HUES6 (cell line): Measurements from ENCODE around the gene MED12L.

Experiments
- H3K27ac ChIP-seq: 2 replicates; pipeline ENCODE4 v1.7.0; 2013; ENCODE audit warnings: low read depth, mild to moderate bottlenecking, low read length, inconsistent platforms
- H3K27me3 ChIP-seq: 2 replicates; pipeline ENCODE4 v1.6.1; 2013; ENCODE audit warnings: low read length; ENCODE audit not compliant: control insufficient read depth, insufficient read depth
- H3K36me3 ChIP-seq: 2 replicates; pipeline ENCODE4 v1.6.1; 2013; ENCODE audit warnings: low read length; ENCODE audit not compliant: control insufficient read depth, insufficient read depth
- H3K4me1 ChIP-seq: 2 replicates; pipeline ENCODE4 v1.6.1; 2013; ENCODE audit warnings: low read length; ENCODE audit not compliant: control insufficient read depth, insufficient read depth
- H3K4me3 ChIP-seq: 2 replicates; pipeline ENCODE4 v1.5.1; 2013; ENCODE audit warnings: low read depth, low read length
- H3K9ac ChIP-seq: one replicate; pipeline ENCODE4 v1.6.1; 2013; ENCODE audit warnings: mild to moderate bottlenecking, low read length
- H3K9me3 ChIP-seq: 2 replicates; pipeline ENCODE4 v1.6.1; 2013; ENCODE audit warnings: low read depth, low read length; ENCODE audit not compliant: control insufficient read depth, insufficient read depth

MED12L gene

GRCh38 chr3:151314593-151314992, 229.1 kb downstream of the MED12L start:
- Histone ChIP-seq H3K4me1 (peaks cover 38% of the 10 kb centered on the region), H3K27me3 (no peaks in the 10 kb centered on the region), H3K4me3 (no peak overlapping the region), H3K9me3 (no peaks in the 10 kb centered on the region), H3K36me3 (no peaks in the 10 kb centered on the region), H3K27ac (no peak overlapping the region), H3K9ac (no peak overlapping the region)

DNA sequence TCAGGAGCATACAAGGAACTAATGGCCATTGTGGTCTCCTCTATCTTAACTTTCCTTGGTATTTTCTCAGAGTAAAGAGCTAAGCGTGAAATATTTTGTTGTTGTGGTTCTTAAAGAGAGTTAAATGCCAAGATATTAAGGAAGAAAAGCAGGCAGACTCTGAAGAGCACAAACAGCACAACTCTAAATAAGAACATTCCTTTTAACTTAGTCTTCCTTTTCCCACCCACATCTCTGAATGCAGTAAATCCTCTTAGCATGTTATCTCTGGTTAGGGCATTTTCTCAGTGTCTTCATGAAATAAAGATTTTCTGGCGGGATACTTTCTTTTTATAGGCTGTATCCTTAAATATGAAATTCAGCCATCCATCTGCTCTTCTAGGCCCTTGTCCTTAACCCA, 229.7 kb downstream of the MED12L start:
- no peaks in the 10 kb centered on the region for H3K9me3 ChIP-seq
- no peak overlapping the region for H3K27ac ChIP-seq
- H3K9ac ChIP-seq: no peak overlapping the region
- H3K4me1 ChIP-seq: peaks cover 38% of the 10 kb centered on the region
- no peaks in the 10 kb centered on the region for H3K36me3 ChIP-seq
- no peak overlapping the region for H3K4me3 ChIP-seq
- H3K27me3 ChIP-seq: no peaks in the 10 kb centered on the region

GRCh38 chr3:151315846-151316245, 230.4 kb downstream of the MED12L start:
- H3K36me3 ChIP-seq: no peaks in the 10 kb centered on the region
- peaks cover 38% of the 10 kb centered on the region for H3K4me1 ChIP-seq
- H3K9ac ChIP-seq: no peak overlapping the region
- H3K9me3 ChIP-seq: no peaks in the 10 kb centered on the region
- H3K27me3 ChIP-seq: no peaks in the 10 kb centered on the region
- H3K4me3 ChIP-seq: no peak overlapping the region
- H3K27ac ChIP-seq: 0 out of 2 replicates have a peak overlapping the region, but pooled peaks have one; percentile 20

GRCh38 chr3:151316267-151316991, 231.0 kb downstream of the MED12L start, which contains the start of gene GPR87:
TSS of gene GPR87 (minus strand) at chr3:151316820. CDS start at chr3:151300100, 16,720 bp downstream.
- Histone ChIP-seq H3K4me1 (peaks cover 38% of the 10 kb centered on the region), H3K9ac (no peak within 1 kb of the TSS), H3K27me3 (no peaks in the 10 kb centered on the region), H3K27ac (0 out of 2 replicates have a peak within 1 kb of the TSS, but pooled peaks have one; percentile 20), H3K4me3 (no peak within 1 kb of the TSS), H3K9me3 (no peaks in the 10 kb centered on the region), H3K36me3 (no peaks in the 10 kb centered on the region)

GRCh38 chr3:151318313-151318712, 232.8 kb downstream of the MED12L start:
- H3K9me3 ChIP-seq: no peaks in the 10 kb centered on the region
- H3K4me1 ChIP-seq: peaks cover 30% of the 10 kb centered on the region
- no peak overlapping the region for H3K27ac ChIP-seq
- H3K36me3 ChIP-seq: no peaks in the 10 kb centered on the region
- no peak overlapping the region for H3K9ac ChIP-seq
- H3K27me3 ChIP-seq: no peaks in the 10 kb centered on the region
- H3K4me3 ChIP-seq: no peak overlapping the region

- no peaks in the 10 kb centered on the region for H3K36me3 ChIP-seq
- H3K4me3 ChIP-seq: no peak overlapping the region
- H3K27me3 ChIP-seq: no peaks in the 10 kb centered on the region
- H3K27ac ChIP-seq: no peak overlapping the region
- H3K9me3 ChIP-seq: no peaks in the 10 kb centered on the region
- no peak overlapping the region for H3K9ac ChIP-seq
- peaks cover 30% of the 10 kb centered on the region for H3K4me1 ChIP-seq
Measured at GRCh38 chr3:151318991-151319390, 233.5 kb downstream of the MED12L start.

DNA sequence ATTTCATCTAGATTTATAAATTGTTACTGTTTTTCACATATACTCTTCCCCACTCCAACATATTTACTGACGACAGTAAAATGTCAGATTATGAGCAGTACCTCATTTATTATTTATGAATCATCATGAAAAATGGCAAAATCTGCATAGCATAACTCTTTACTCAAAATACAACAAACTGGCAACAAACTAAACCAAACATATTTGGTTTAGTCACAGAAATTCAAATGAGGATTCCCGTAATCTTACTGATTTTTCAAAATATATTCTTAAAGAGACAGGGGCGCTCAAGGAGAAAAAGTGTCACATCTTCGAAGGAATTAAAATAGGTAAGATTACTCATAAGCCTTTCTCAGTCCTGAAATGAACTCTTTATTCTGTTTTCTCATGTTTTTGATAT, 234.2 kb downstream of the MED12L start:
- Histone ChIP-seq H3K36me3 (no peaks in the 10 kb centered on the region), H3K27ac (no peak overlapping the region), H3K27me3 (no peaks in the 10 kb centered on the region), H3K9ac (no peak overlapping the region), H3K9me3 (no peaks in the 10 kb centered on the region), H3K4me1 (peaks cover 29% of the 10 kb centered on the region), H3K4me3 (no peak overlapping the region)

GRCh38 chr3:151320131-151320530, 234.7 kb downstream of the MED12L start:
- Histone ChIP-seq H3K4me1 (peaks cover 24% of the 10 kb centered on the region), H3K9me3 (no peaks in the 10 kb centered on the region), H3K27ac (no peak overlapping the region), H3K36me3 (no peaks in the 10 kb centered on the region), H3K4me3 (no peak overlapping the region), H3K9ac (no peak overlapping the region), H3K27me3 (no peaks in the 10 kb centered on the region)

DNA sequence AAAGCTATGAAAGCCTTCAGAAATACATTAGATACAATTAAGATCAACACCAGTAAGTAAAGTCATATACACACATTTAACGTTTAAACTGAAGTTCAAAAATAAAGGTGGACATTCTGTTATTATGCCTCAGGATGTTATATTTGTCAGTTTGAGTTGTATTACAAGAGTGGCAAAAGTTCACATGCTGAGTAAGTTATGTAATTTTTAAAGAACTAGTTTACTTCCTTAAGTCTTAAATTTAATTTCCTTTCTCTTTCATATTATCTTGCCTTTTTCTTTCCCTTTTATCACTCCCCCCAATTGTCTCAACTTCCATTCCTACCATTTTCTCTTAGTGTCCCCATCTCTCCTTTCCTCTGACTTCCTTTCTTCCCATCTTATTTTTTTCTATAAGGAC, 236.1 kb downstream of the MED12L start:
- Histone ChIP-seq H3K27ac (no peak overlapping the region), H3K36me3 (no peaks in the 10 kb centered on the region), H3K4me3 (no peak overlapping the region), H3K27me3 (no peaks in the 10 kb centered on the region), H3K9me3 (no peaks in the 10 kb centered on the region), H3K4me1 (peaks cover 15% of the 10 kb centered on the region), H3K9ac (no peak overlapping the region)

- Histone ChIP-seq H3K4me1 (peaks cover 9% of the 10 kb centered on the region; the same call in 1 of the 2 replicates), H3K27ac (no peak overlapping the region), H3K27me3 (no peaks in the 10 kb centered on the region), H3K36me3 (no peaks in the 10 kb centered on the region), H3K4me3 (no peak overlapping the region), H3K9me3 (no peaks in the 10 kb centered on the region), H3K9ac (no peak overlapping the region)
Measured at GRCh38 chr3:151322511-151322910, 237.0 kb downstream of the MED12L start.

GRCh38 chr3:151327571-151328198, 242.2 kb downstream of the MED12L start:
- Histone ChIP-seq H3K4me3 (no peak overlapping the region), H3K27ac (no peak overlapping the region), H3K27me3 (no peaks in the 10 kb centered on the region), H3K36me3 (no peaks in the 10 kb centered on the region), H3K4me1 (no peaks in the 10 kb centered on the region), H3K9me3 (no peaks in the 10 kb centered on the region), H3K9ac (no peak overlapping the region)
